ENCODE measurements around the gene NAGS. TPM values are rescaled to one million over a fixed set of nuclear protein-coding genes. Genes with fewer than 3 reads are reported as not detected.
A peak's percentile ranks its signal among the peaks of the same experiment; 100 is the strongest.
"Not testable (repeated sequence)": the region's sequence is repeated elsewhere in the genome, so short reads cannot be mapped to it uniquely, and the experiment has no call there.

Gene NAGS
- total RNA-seq, 1 donor from 2014 or later = 0.41 TPM

DNA sequence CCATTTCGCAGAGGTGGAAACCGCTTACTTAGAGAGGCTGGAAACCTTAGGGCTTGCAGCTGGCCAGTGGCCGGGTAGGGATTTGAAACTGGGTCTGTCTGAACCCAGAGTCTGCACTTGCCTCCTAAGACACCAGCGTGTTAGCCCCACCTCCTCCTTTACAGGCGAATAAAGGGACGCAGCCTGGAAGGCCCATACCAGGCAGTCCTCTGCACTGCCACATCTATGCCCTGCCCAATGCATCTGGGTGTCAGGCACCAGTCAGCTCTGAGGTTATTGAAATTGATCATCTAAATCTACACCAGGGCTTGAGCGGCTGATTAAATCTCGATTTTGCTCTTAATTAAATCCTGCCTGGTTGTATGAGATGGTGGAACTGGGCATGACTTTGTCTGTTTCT is 19.9 kb upstream of the NAGS start:
- no peak for DNase-seq

- no peak for DNase-seq
These were observed 18.0 kb upstream of the NAGS start for GRCh38 chr17:43986225-43986981.

GRCh38 chr17:43987131-43988021 is 17.0 kb upstream of the NAGS start:
- DNase-seq = no peak

GRCh38 chr17:43988301-43988700 is 16.1 kb upstream of the NAGS start:
- DNase-seq = no peak

DNA sequence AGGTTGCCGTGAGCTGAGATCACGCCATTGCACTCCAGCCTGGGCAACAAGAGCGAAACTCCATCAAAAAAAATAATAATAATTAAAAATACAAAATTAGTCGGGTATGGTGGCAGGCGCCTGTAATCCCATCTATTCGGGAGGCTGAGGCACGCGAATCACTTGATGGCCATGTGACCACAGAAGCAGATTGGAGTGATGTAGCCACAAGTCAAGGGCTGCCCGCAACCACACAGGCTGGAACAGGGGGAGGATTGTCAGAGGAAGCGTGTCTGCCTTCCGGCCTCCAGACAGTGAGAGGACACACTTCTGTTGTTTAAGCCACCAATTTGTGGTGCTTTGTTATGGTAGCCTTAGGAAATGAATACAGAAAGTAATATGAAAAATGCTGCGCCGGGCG is 11.8 kb upstream of the NAGS start:
- DNase-seq = no peak

DNA sequence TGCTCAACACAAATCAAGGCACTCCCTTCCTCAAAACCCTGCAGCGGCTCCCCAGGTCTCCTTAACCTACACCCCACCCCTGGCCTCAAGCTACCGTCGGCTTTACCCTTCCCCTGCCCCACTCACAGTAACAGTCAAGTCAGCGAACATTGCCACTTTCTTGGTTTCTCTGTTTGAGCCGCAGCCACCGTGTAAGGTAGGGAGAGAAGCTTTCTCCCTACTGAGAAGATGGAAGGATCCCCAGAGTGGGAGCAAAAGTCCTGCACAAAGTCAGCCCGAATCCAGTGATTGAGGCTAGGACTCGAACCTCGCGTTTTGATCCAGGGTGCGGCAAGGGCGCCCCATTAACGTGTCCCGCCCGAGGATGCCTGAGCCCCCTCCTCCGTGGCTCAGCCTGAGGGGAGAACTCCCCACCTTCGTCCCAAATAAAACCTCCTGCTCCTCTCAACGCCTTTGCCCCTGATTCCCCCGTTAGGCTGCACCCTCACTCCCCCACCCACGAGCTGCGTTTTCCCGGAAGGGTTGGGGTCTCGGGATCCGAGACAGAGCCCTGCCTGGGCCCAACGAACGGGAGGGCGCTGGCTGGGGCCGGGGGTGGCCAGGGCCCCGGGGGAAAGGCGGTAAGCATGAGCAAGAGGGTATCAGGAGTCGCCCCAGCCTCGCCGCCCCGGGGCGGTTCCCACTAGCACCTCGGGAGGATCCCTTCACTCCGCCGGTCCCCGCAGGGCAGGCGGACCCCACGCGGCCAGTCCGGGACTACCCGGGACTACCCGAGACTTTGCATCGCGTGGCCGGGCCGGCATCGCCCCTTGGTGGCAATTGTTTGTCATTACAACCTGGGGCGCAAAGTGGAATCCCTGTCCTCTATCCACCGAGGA is 9.9 kb upstream of the NAGS start:
- DNase-seq = peak; percentile 61

- DNase-seq = no peak
These were observed 9.3 kb upstream of the NAGS start for GRCh38 chr17:43995150-43995471.

GRCh38 chr17:43997180-43997579 is 7.2 kb upstream of the NAGS start:
- not testable (repeated sequence) for DNase-seq

DNA sequence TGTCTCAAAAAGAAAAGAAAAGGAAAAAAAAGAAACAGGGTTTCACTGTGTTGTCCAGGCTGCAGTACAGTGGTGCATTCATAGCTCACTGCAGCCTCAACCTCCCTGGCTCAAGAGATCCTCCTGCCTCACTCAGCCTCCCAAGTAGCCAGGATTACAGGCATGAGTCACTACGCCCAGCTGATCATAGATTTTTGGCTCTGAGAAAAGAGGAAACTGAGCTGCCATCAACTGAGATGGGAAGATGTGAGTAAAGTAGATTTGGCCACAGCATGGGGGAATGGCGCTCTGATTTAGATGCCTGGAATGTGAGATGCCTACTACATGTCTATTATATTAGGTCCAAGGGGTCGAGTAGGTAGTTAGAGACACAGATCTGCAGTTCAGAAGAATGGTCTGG is 5.9 kb upstream of the NAGS start:
- no peak for DNase-seq

- DNase-seq = no peak
These were observed 5.4 kb upstream of the NAGS start for GRCh38 chr17:43999024-43999423.

DNA sequence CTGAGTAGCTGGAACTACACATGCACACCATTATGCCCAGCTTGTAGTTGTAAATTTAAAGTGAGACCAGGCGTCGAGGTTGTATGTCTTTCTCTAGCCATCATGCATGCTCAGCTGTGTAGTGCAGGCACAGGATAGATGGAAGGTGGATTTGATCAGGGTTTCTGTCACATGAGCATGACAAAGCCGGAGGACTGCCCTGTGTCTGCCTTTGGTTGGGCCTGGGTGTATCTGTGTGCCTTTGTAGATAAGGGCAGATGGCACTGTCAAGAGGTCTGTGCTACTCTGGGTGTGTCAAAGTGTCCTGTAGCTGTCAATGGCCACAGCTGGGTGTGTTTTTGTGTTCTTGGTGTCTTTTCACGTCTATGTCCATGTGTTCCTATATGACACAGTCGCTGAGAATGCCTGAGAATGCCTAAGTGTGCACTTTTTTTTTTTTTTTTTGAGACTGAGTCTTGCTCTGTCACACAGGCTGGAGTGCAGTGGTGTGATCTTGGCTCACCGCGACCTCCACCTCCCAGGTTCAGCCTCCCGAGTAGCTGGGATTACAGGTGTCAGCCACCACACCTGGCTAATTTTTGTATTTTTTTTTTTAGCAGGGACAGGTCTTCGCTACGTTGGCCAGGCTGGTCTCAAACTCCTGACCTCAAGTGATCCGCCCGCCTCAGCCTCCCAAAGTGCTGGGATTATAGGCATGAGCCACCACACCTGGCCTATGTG is 4.1 kb upstream of the NAGS start:
- DNase-seq = no peak

GRCh38 chr17:44000871-44001460 is 3.5 kb upstream of the NAGS start:
- DNase-seq = no peak

- no peak for DNase-seq
These were observed 2.9 kb upstream of the NAGS start for GRCh38 chr17:44001461-44001920.

DNA sequence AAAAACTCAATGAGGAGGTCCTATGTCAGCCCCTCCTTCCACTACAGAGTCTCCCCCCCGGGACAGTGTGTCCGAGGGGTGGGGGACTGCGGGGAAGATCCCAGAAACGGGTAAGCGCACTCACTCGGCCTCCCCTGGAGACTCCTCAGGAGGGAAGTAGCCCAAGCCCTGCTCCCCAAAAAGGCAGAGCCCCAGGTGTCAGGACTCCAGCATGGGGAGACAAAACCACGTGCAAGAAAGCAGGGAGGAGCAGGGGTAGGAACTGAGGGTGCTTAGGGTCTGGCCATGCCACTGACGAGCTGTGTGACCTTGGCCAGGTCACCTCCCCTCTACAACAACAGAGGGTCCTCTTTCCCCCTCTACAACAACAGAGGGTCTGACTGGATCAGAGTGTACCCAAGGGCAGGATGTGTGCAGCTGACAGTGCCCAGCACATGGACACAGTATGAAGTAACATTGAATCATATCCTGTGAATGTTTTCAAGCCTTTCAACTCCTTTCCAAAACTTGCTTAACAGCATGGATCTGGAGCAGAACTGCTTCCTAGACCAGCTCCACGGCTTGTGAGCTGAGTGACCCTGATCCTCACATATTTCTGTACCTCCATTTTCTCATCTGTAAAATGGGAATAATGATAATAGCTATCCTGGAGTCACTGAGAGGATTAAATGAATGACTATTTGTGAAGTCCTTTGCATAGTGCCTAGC is 2.1 kb upstream of the NAGS start:
- DNase-seq = no peak

DNA sequence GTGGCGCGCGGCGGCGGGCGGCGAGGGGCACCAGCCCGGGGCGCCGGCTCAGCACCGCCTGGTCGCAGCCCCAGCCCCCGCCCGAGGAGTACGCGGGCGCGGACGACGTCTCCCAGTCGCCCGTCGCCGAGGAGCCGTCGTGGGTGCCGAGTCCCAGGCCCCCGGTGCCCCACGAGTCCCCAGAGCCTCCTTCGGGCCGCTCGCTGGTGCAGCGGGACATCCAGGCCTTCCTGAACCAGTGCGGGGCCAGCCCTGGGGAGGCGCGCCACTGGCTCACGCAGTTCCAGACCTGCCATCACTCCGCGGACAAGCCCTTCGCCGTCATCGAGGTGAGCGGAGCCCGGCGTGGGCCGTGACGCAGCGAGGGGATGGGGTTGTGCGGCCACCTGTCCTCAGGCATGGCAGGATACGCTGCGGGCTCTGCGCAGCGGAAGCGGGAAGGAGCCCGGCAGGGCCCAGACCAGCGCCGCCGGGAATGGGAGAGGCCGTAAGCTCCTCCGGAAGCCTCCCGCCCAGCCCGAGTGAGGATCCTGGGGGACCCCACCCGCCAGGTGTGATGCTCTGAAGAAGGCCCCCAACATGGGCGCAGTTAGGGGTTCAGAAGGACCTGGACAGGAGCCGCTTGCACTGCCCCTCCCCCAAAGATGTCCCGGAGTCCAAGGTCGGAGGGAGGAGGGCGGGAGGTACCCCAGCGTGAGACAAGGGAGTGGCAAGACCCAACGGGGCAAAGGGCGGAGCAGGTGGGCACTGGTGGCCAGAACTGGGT is 522 bp downstream of the NAGS start:
- no peak for DNase-seq

DNA sequence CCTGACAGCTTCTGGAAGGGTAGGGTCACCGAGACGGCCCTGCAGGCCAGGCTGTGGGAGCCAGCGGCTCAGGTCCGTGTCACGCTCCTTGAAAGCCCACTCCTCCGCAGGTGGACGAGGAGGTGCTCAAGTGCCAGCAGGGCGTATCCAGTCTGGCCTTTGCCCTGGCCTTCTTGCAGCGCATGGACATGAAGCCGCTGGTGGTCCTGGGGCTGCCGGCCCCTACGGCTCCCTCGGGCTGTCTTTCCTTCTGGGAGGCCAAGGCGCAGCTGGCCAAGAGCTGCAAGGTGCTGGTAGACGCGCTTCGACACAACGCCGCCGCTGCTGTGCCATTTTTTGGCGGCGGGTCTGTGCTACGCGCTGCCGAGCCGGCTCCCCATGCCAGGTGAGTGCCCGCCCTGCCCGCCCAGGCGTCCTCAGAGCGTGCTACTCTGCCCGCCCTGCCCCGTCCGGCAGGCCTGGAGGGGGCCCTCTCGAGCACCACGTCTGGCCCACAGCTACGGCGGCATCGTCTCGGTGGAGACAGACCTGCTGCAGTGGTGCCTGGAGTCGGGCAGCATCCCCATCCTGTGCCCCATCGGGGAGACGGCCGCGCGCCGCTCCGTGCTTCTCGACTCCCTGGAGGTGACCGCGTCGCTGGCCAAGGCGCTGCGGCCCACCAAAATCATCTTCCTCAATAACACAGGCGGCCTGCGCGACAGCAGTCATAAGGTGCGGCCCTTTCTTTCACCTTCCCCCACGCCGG is 1.3 kb downstream of the NAGS start:
- DNase-seq = no peak

- DNase-seq = no peak
These were observed 1.8 kb downstream of the NAGS start for GRCh38 chr17:44006272-44006597.

DNA sequence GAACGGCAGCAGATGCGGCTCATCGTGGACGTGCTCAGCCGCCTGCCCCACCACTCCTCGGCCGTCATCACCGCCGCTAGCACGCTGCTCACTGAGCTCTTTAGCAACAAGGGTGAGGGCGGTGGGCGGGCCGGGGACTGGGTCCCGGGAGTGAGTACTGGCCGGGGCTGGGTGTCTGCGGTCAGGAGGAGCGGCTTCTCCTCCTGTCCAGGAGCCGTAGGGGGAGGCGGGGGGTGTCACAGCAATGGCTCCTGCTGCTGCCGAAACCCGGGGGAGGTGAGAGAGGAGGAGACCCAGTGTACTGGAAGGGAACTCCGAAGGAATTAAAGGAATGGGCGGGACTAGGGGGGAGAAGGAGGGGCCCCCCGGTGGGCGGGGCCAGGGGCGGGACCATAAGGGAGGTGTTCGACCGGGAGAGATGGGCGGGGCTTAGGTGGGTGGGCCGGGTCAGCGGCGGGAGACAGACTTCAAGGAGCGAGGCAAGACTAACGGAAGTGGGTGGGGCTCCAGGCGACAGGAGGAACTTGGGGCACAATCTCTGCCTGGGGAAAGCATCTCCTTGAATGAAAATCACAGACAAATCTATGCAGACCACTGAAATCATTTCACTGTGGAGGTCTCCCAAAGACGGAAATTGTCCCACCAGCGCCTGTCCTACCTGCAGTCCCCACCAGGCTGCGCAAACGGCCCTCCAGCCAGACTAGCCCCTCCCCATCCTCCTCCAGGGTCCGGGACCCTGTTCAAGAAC is 2.4 kb downstream of the NAGS start:
- peak; percentile 97 for DNase-seq
